Measurements from ENCODE around the gene KLHL40.

DNA sequence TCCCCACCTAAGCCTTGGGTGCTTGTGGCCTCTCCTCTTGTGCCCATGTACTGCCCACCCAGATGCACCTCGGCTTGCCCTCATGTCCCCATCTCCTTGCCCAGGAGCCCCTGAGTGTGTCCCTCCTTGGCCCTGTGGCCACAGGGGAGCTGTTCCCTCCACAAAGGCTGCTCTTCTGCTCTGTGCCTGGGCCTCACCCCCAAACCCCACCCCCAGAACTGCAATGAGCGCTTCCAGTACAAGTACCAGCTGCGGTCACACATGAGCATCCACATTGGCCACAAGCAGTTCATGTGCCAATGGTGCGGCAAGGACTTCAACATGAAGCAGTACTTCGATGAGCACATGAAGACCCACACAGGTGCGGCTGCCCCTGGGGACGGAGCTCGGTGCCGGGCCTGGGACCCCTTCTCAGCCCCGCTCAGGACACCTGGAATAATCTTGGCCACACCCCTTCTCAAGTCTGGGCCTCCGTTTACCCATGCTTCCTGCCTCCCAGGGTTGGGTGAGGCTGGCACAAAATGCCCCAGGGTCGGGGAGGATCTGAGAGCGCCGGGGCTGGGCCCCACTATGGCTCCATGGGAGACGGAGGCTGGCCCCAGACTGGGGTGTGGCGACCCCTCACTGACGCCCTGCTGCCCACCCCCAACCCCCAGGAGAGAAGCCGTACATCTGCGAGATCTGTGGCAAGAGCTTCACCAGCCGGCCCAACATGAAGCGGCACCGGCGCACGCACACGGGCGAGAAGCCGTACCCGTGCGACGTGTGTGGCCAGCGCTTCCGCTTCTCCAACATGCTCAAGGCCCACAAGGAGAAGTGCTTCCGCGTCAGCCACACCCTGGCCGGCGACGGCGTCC is 21.5 kb upstream of the KLHL40 start:
- TF ChIP-seq, protein P1, sequence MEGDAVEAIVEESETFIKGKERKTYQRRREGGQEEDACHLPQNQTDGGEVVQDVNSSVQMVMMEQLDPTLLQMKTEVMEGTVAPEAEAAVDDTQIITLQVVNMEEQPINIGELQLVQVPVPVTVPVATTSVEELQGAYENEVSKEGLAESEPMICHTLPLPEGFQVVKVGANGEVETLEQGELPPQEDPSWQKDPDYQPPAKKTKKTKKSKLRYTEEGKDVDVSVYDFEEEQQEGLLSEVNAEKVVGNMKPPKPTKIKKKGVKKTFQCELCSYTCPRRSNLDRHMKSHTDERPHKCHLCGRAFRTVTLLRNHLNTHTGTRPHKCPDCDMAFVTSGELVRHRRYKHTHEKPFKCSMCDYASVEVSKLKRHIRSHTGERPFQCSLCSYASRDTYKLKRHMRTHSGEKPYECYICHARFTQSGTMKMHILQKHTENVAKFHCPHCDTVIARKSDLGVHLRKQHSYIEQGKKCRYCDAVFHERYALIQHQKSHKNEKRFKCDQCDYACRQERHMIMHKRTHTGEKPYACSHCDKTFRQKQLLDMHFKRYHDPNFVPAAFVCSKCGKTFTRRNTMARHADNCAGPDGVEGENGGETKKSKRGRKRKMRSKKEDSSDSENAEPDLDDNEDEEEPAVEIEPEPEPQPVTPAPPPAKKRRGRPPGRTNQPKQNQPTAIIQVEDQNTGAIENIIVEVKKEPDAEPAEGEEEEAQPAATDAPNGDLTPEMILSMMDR (conservative IDR thresholded peaks at IDR 0.05 in 1 of 2, IDR thresholded peaks at IDR 0.05 in 1 of 2; ENCODE audit: extremely low read depth in 1 of 2, insufficient read depth in 1 of 2, low read depth in 1 of 2, low read length in 2 of 2): no peak
- no peak for TF ChIP-seq EZH2 (IDR thresholded peaks at IDR 0.05; ENCODE audit: borderline replicate concordance, low read length)
